GM13976 (cell line): ENCODE measurements around the gene SCGN.

ENCODE experiments used
- DNase-seq: peaks from one replicate; pipeline ENCODE4 v3.0.0; 2012; ENCODE audit warnings: low spot score
- CTCF ChIP-seq: IDR thresholded peaks from 2 replicates; pipeline ENCODE4 v1.5.1; 2012; ENCODE audit warnings: borderline replicate concordance, mild to moderate bottlenecking; ENCODE audit not compliant: insufficient read depth; ENCODE audit errors: extremely low read depth, missing control alignments, control extremely low read depth
- in situ Hi-C: fragments of 300-500 bp; cut with MboI; formaldehyde crosslinking; loops from one replicate; pipeline ENCODE4 v1.12.0; 2022; ENCODE audit warnings: low sequenced_read_pairs, mixed read lengths, inconsistent platforms; ENCODE audit not compliant: unreplicated experiment

Gene SCGN

GRCh38 chr6:25675167-25675566 is 23.2 kb downstream of the SCGN start:
- in situ Hi-C loops: no loop called here
- no peak for DNase-seq

GRCh38 chr6:25676775-25677174 is 24.8 kb downstream of the SCGN start:
- in situ Hi-C loops: no loop called here
- TF ChIP-seq CTCF: no peak
- DNase-seq: no peak

More at GRCh38 chr6:25675167-25675566, 23.2 kb downstream of the SCGN start:
- TF ChIP-seq CTCF: no peak

- no peak for DNase-seq
- no peak for TF ChIP-seq CTCF
- in situ Hi-C loops: no loop called here
These were observed 29.8 kb downstream of the SCGN start for GRCh38 chr6:25681848-25682247.

GRCh38 chr6:25682324-25682723 is 30.3 kb downstream of the SCGN start:
- in situ Hi-C loops: no loop called here
- TF ChIP-seq CTCF: no peak
- DNase-seq: no peak

GRCh38 chr6:25684565-25684964 is 32.5 kb downstream of the SCGN start:
- in situ Hi-C loops: no loop called here
- TF ChIP-seq CTCF: no peak
- no peak for DNase-seq

GRCh38 chr6:25685251-25685650 is 33.2 kb downstream of the SCGN start:
- DNase-seq: no peak
- in situ Hi-C loops: no loop called here
- TF ChIP-seq CTCF: no peak

- in situ Hi-C loops: no loop called here
- TF ChIP-seq CTCF: no peak
These were observed 33.9 kb downstream of the SCGN start for GRCh38 chr6:25685896-25686295.

More at GRCh38 chr6:25685896-25686295, 33.9 kb downstream of the SCGN start:
- no peak for DNase-seq
